Neural cell (in vitro differentiated cells): ENCODE data around the gene ZBTB17.
"Not testable (repeated sequence)": the region's sequence is repeated elsewhere in the genome, so short reads cannot be mapped to it uniquely, and the experiment has no call there.

Experiments used
- CTCF ChIP-seq: fragments of 450-650 bp; IDR thresholded peaks from 2 replicates; pipeline ENCODE4 v1.5.1; 2014; ENCODE audit warnings: antibody characterized with exemption, mild to moderate bottlenecking, moderate library complexity; ENCODE audit not compliant: poor library complexity, severe bottlenecking
- EP300 ChIP-seq: fragments of 450-650 bp; conservative IDR thresholded peaks from 2 replicates; pipeline ENCODE4 v1.6.1; 2014; ENCODE audit warnings: antibody characterized with exemption, mild to moderate bottlenecking, moderate library complexity; ENCODE audit not compliant: poor library complexity, severe bottlenecking
- EZH2 ChIP-seq: fragments of 200-600, 300-800 bp; shearing (Covaris generic), sonication (generic); IDR thresholded peaks from 2 replicates; pipeline ENCODE4 v1.6.1; 2014; ENCODE audit warnings: antibody characterized with exemption, low read length, borderline replicate concordance, mild to moderate bottlenecking; ENCODE audit not compliant: insufficient read depth, poor library complexity, severe bottlenecking
- RAD21 ChIP-seq: fragments of 450-650 bp; conservative IDR thresholded peaks from 2 replicates; pipeline ENCODE4 v1.6.1; 2014; ENCODE audit warnings: antibody characterized with exemption, mild to moderate bottlenecking, moderate library complexity
- SMC3 ChIP-seq: fragments of 450-650 bp; conservative IDR thresholded peaks from 2 replicates; pipeline ENCODE4 v1.6.1; 2014; ENCODE audit warnings: antibody characterized with exemption, mild to moderate bottlenecking, moderate library complexity; ENCODE audit not compliant: poor library complexity
- TAF1 ChIP-seq: IDR thresholded peaks from 2 replicates; pipeline ENCODE4 v1.6.1; 2012; ENCODE audit warnings: low read depth
- TF ChIP-seq, protein P1 (sequence below): IDR thresholded peaks from 2 replicates; pipeline ENCODE4 v1.6.1; 2012; ENCODE audit warnings: borderline replicate concordance

DNA sequence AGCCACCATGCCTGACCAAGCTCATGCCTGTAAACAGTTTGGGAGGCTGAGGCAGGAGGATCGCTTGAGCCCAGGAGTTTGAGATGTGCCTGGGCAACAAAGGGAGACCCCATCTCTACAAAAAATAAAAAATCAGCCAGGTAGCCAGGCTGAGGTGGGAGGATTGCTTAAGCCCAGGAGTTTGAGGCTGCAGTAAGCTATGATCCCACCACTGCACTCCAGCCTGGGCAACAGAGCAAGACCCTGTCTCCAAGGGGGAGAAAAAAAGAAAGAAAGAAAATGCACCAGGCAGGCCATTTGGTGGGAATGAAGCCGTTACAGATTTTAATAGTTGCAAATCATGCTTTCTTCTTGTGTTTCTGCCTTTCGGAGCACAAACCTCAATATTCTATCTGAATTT lies 62.3 kb downstream of the ZBTB17 start:
- TF ChIP-seq CTCF, EZH2, RAD21, EP300, TAF1, SMC3: not testable (repeated sequence)
- TF ChIP-seq, protein P1, sequence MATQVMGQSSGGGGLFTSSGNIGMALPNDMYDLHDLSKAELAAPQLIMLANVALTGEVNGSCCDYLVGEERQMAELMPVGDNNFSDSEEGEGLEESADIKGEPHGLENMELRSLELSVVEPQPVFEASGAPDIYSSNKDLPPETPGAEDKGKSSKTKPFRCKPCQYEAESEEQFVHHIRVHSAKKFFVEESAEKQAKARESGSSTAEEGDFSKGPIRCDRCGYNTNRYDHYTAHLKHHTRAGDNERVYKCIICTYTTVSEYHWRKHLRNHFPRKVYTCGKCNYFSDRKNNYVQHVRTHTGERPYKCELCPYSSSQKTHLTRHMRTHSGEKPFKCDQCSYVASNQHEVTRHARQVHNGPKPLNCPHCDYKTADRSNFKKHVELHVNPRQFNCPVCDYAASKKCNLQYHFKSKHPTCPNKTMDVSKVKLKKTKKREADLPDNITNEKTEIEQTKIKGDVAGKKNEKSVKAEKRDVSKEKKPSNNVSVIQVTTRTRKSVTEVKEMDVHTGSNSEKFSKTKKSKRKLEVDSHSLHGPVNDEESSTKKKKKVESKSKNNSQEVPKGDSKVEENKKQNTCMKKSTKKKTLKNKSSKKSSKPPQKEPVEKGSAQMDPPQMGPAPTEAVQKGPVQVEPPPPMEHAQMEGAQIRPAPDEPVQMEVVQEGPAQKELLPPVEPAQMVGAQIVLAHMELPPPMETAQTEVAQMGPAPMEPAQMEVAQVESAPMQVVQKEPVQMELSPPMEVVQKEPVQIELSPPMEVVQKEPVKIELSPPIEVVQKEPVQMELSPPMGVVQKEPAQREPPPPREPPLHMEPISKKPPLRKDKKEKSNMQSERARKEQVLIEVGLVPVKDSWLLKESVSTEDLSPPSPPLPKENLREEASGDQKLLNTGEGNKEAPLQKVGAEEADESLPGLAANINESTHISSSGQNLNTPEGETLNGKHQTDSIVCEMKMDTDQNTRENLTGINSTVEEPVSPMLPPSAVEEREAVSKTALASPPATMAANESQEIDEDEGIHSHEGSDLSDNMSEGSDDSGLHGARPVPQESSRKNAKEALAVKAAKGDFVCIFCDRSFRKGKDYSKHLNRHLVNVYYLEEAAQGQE = not testable (repeated sequence)
